Measurements from ENCODE around the gene PLK5.

PLK5 gene

GRCh38 chr19:1491849-1492170 lies 32.1 kb upstream of the PLK5 start:
- no peak overlapping the region for H2AFZ ChIP-seq (ENCODE audit: low read depth)
- H3K4me3 ChIP-seq (IDR thresholded peaks at IDR 0.05; ENCODE audit: insufficient read depth, low read depth, low read length), result no peak overlapping the region

GRCh38 chr19:1492474-1493006 lies 31.3 kb upstream of the PLK5 start:
- peaks cover 70% of the 10 kb centered on the region for H3K27me3 ChIP-seq (ENCODE audit: insufficient read depth, low read depth)
- no peak for TF ChIP-seq CTCF (conservative IDR thresholded peaks at IDR 0.05; ENCODE audit: low read depth, low read length)
- H3K36me3 ChIP-seq (ENCODE audit: insufficient read depth), result no peaks in the 10 kb centered on the region
- no peak overlapping the region for H3K9ac ChIP-seq
- H3K4me3 ChIP-seq (IDR thresholded peaks at IDR 0.05; ENCODE audit: insufficient read depth, low read depth, low read length), result no peak overlapping the region
- peaks cover 7% of the 10 kb centered on the region for H3K4me1 ChIP-seq (ENCODE audit: low read depth, poor library complexity, severe bottlenecking)
- H3K27ac ChIP-seq, result no peak overlapping the region
- no peaks in the 10 kb centered on the region for H3K79me2 ChIP-seq (ENCODE audit: insufficient read depth, low read depth)
- H3K4me2 ChIP-seq, result no peak overlapping the region
- H4K20me1 ChIP-seq (ENCODE audit: insufficient read depth), result no peaks in the 10 kb centered on the region
- H2AFZ ChIP-seq (ENCODE audit: low read depth), result no peak overlapping the region

More at GRCh38 chr19:1491849-1492170, 32.1 kb upstream of the PLK5 start:
- Histone ChIP-seq H3K79me2 (ENCODE audit: insufficient read depth, low read depth) (no peaks in the 10 kb centered on the region), H3K27ac (no peak overlapping the region), H4K20me1 (ENCODE audit: insufficient read depth) (no peaks in the 10 kb centered on the region), H3K9ac (no peak overlapping the region), H3K4me2 (no peak overlapping the region), H3K4me1 (ENCODE audit: low read depth, poor library complexity, severe bottlenecking) (peaks cover 7% of the 10 kb centered on the region), H3K36me3 (ENCODE audit: insufficient read depth) (no peaks in the 10 kb centered on the region), H3K27me3 (ENCODE audit: insufficient read depth, low read depth) (peaks cover 67% of the 10 kb centered on the region)
- no peak for TF ChIP-seq CTCF (conservative IDR thresholded peaks at IDR 0.05; ENCODE audit: low read depth, low read length)

DNA sequence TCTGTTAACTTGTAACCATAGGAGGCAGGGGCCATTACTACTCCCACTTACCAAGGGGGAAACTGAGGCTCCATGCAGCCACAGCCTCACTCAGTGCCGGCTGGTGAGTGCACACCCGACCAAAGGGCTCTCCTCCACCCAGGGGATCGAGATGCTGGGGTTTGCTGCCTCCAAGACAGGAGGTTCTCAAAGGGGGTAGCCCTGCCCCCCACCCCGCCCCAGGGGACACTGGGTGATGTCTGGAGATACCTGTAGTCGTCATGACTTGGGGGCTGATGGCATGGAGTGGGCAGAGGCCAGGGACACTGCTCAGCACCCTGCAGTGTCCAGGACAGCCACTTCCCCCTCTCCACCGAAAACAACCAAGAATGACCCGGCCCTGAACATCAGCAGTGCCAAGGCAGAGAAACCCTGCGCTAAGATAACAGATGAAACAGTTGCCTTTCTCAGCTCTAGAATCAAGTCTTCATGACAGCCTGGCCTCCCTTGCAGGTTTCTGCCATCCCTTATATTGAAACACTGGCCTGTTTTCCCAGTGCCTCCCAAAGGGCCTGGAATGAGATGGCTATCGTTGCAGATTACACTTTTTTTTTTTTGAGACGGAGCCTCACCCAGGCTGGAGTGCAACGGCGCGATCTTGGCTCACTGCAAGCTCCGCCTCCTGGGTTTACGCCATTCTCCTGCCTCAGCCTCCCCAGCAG lies 29.6 kb upstream of the PLK5 start:
- TF ChIP-seq CTCF (conservative IDR thresholded peaks at IDR 0.05; ENCODE audit: low read depth, low read length), result no peak
- H2AFZ ChIP-seq (ENCODE audit: low read depth), result no peak overlapping the region
- H3K79me2 ChIP-seq (ENCODE audit: insufficient read depth, low read depth), result no peaks in the 10 kb centered on the region
- H3K36me3 ChIP-seq (ENCODE audit: insufficient read depth), result no peaks in the 10 kb centered on the region
- no peaks in the 10 kb centered on the region for H4K20me1 ChIP-seq (ENCODE audit: insufficient read depth)
- no peak overlapping the region for H3K9ac ChIP-seq
- H3K4me2 ChIP-seq, result no peak overlapping the region
- no peak overlapping the region for H3K27ac ChIP-seq
- H3K27me3 ChIP-seq (ENCODE audit: insufficient read depth, low read depth), result peaks cover 72% of the 10 kb centered on the region
- peaks cover 4% of the 10 kb centered on the region for H3K4me1 ChIP-seq (ENCODE audit: low read depth, poor library complexity, severe bottlenecking)
- H3K4me3 ChIP-seq (IDR thresholded peaks at IDR 0.05; ENCODE audit: insufficient read depth, low read depth, low read length), result no peak overlapping the region

DNA sequence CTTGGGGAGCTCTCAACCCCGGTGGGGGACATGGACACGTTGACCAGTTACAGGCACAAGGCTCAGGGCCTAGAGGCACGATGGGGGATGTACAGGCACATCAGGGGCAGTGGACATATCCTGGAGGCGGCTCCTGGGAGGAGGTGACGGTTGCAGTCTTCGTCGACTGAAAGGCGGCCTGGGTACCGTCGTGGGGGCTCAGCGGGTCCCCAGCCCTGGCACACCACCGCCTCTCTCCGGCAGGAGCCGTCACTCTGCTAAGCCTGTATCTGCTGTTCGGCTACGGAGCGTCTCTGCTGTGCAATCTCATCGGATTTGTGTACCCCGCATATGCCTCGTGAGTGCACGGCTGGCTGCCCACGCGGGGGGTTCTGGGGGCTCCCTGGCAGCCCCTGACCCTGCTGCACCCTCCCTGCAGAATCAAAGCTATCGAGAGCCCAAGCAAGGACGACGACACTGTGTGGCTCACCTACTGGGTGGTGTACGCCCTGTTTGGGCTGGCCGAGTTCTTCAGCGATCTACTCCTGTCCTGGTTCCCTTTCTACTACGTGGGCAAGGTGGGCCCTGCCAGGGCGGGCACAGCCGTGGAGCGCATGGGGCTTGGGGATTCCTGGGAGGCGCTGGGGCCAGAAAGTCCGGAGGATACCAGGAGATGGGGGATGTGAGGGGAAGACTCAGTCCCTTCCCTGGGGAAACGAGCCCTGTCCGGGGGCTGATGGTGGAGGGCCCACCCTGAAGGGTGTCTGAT lies 28.7 kb upstream of the PLK5 start:
- no peak overlapping the region for H2AFZ ChIP-seq (ENCODE audit: low read depth)
- H4K20me1 ChIP-seq (ENCODE audit: insufficient read depth), result no peaks in the 10 kb centered on the region
- no peaks in the 10 kb centered on the region for H3K36me3 ChIP-seq (ENCODE audit: insufficient read depth)
- no peak overlapping the region for H3K4me3 ChIP-seq (IDR thresholded peaks at IDR 0.05; ENCODE audit: insufficient read depth, low read depth, low read length)
- no peak overlapping the region for H3K4me2 ChIP-seq
- no peaks in the 10 kb centered on the region for H3K4me1 ChIP-seq (ENCODE audit: low read depth, poor library complexity, severe bottlenecking)
- no peak for TF ChIP-seq CTCF (conservative IDR thresholded peaks at IDR 0.05; ENCODE audit: low read depth, low read length)
- peaks cover 76% of the 10 kb centered on the region for H3K27me3 ChIP-seq (ENCODE audit: insufficient read depth, low read depth)
- H3K27ac ChIP-seq, result no peak overlapping the region
- no peaks in the 10 kb centered on the region for H3K79me2 ChIP-seq (ENCODE audit: insufficient read depth, low read depth)
- H3K9ac ChIP-seq, result no peak overlapping the region
